Uterus (tissue), 2 donors: ENCODE results near the gene CCDC137.

Experiments
- POLR2A ChIP-seq, 2 donors: fragments of 450-650 bp; IDR thresholded peaks; one replicate each; pipeline ENCODE4 v1.6.1; 2016; ENCODE audit warnings: antibody characterized with exemption in 2 of 2, mild to moderate bottlenecking in 1 of 2, moderate library complexity in 1 of 2
- TF ChIP-seq, protein P1 (sequence below), 4 experiments: fragments of 200-600 bp in 2 of 4; fragments of 450-650 bp in 2 of 4; sonication (generic) in 2 of 4; IDR thresholded peaks; one replicate each; pipeline ENCODE4 v1.5.1; 2016 to 2019; ENCODE audit warnings: antibody characterized with exemption in 4 of 4, mild to moderate bottlenecking in 2 of 4, moderate library complexity in 1 of 4

DNA sequence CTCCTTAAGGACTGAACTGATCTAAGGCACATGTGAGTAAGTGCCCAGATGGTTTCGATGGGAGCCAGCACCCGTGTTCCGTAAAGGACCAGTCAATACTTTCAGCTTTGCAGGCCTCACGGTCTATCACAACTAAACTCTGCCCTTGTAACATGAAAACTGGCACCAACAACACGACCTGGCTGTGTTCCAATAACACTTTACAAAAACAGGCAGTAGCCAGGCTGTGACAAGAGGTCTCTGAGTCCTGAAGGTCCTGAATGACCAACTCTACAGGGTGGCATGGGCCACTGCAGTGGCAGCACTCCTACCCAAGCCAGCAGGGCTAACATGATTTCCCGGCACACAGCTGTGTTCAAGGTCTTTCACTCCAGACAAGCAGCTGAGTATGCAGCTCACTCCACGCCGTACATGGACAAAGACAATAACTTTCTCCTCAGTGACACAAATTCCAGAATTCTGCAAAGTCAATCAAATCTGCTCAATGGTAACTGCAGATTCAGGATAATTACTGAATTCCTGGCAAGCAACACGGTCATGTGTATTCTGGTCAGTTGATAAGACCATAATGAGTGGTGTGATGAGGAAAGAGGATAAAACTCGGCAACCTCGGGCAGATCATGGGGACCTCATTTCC lies 44.9 kb upstream of the CCDC137 start:
- no peak for TF ChIP-seq POLR2A (IDR thresholded peaks at IDR 0.05)
- TF ChIP-seq, protein P1, sequence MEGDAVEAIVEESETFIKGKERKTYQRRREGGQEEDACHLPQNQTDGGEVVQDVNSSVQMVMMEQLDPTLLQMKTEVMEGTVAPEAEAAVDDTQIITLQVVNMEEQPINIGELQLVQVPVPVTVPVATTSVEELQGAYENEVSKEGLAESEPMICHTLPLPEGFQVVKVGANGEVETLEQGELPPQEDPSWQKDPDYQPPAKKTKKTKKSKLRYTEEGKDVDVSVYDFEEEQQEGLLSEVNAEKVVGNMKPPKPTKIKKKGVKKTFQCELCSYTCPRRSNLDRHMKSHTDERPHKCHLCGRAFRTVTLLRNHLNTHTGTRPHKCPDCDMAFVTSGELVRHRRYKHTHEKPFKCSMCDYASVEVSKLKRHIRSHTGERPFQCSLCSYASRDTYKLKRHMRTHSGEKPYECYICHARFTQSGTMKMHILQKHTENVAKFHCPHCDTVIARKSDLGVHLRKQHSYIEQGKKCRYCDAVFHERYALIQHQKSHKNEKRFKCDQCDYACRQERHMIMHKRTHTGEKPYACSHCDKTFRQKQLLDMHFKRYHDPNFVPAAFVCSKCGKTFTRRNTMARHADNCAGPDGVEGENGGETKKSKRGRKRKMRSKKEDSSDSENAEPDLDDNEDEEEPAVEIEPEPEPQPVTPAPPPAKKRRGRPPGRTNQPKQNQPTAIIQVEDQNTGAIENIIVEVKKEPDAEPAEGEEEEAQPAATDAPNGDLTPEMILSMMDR (IDR thresholded peaks at IDR 0.05), result no peak
